Frontal cortex (tissue), 1 donor: ENCODE data around the gene CCDC91. TPM values are rescaled to one million over a fixed set of nuclear protein-coding genes. Genes with fewer than 3 reads are reported as not detected.

Source experiments
- small RNA-seq: library from RNA; depleted of rRNA; stranded (forward); fragments of <200 nt; gene quantifications from one replicate; pipeline ENCODE3, GENCODE V24; 2014
- total RNA-seq: library from RNA; depleted of rRNA; stranded (reverse); fragments of >200 nt; gene quantifications from one replicate; pipeline ENCODE4 v1.2.3, GENCODE V29; 2014

Gene CCDC91
- total RNA-seq, 1 donor from 2014 or later, result 115 TPM

Small RNA genes lying within 50 kb of the gene (small RNA-seq; reads per million reads assigned to genes)
- gene RNA5SP355 (0.97 reads per million, percentile 64 among the genes with 10 or more reads in this experiment), gene RNU4-54P (not detected)

Other genes with a start within 250 kb of the CCDC91 start
- gene PTHLH, start 217.7 kb upstream of the CCDC91 start, total RNA-seq, result not detected